A673 (cell line): Measurements from ENCODE around the gene LCLAT1. TPM values are rescaled to one million over a fixed set of nuclear protein-coding genes. Genes with fewer than 3 reads are reported as not detected.

Experiments
- BruUV-seq: library from RNA; stranded (reverse); fragments of 400-500 nt; replicated peaks from 2 replicates; lab custom pipeline; 2021; lab: Mats Ljungman, UMichigan
- CTCF ChIA-PET: fragments of 300-600 bp; sonication (Branson Sonifier 250); formaldehyde crosslinking; loops from one replicate; lab custom pipeline; 2022; ENCODE audit warnings: antibody characterized with exemption; lab: Charles Lee
- POLR2A ChIA-PET: fragments of 300-600 bp; sonication (Branson Sonifier 250); formaldehyde crosslinking; loops from one replicate; lab custom pipeline; 2022; ENCODE audit warnings: antibody characterized with exemption; ENCODE audit not compliant: low non-redundant PET; lab: Charles Lee
- DNase-seq: peaks from one replicate; pipeline ENCODE4 v3.0.0-alpha.2; 2015; ENCODE audit warnings: low spot score
- H3K27ac ChIP-seq: fragments of 200-600 bp; sonication (generic); 2 replicates; pipeline ENCODE4 v1.5.1; 2016; ENCODE audit warnings: mixed run types, low read depth, mild to moderate bottlenecking, mixed read lengths, antibody characterized with exemption, low read length; ENCODE audit not compliant: poor library complexity, severe bottlenecking
- H3K27me3 ChIP-seq: fragments of 200-600 bp; sonication (generic); replicated peaks from 2 replicates; pipeline ENCODE4 v1.6.1; 2017; ENCODE audit warnings: mixed run types, low read depth, mild to moderate bottlenecking, mixed read lengths, antibody characterized with exemption, low read length; ENCODE audit not compliant: insufficient read depth, poor library complexity
- H3K36me3 ChIP-seq: fragments of 200-600 bp; sonication (generic); 2 replicates; pipeline ENCODE4 v1.6.1; 2016; ENCODE audit warnings: mixed run types, mild to moderate bottlenecking, mixed read lengths, antibody characterized with exemption, low read length; ENCODE audit not compliant: insufficient read depth, poor library complexity, severe bottlenecking
- H3K4me1 ChIP-seq: fragments of 200-600 bp; sonication (generic); 2 replicates; pipeline ENCODE4 v1.6.1; 2017; ENCODE audit warnings: mixed run types, mild to moderate bottlenecking, mixed read lengths, antibody characterized with exemption, low read length; ENCODE audit not compliant: insufficient read depth, poor library complexity, severe bottlenecking
- H3K4me3 ChIP-seq: fragments of 200-600 bp; sonication (generic); 2 replicates; pipeline ENCODE4 v1.5.1; 2016; ENCODE audit warnings: low read depth, mixed run types, mild to moderate bottlenecking, mixed read lengths, low read length; ENCODE audit not compliant: poor library complexity, severe bottlenecking
- H3K9me3 ChIP-seq: fragments of 200-600 bp; sonication (generic); 2 replicates; pipeline ENCODE4 v1.6.1; 2016; ENCODE audit warnings: mixed run types, low read depth, mild to moderate bottlenecking, mixed read lengths, antibody characterized with exemption, low read length; ENCODE audit not compliant: poor library complexity, severe bottlenecking
- CTCF ChIP-seq: fragments of 300-800, 200-600 bp; sonication (generic); conservative IDR thresholded peaks from 2 replicates; pipeline ENCODE4 v1.5.1; 2017; ENCODE audit warnings: low read depth, mild to moderate bottlenecking, antibody characterized with exemption, low read length, moderate library complexity, mixed read lengths
- EZH2 ChIP-seq: fragments of 200-600 bp; sonication (generic); IDR thresholded peaks from 2 replicates; pipeline ENCODE4 v1.6.1; 2017; ENCODE audit warnings: borderline replicate concordance, low read depth, mild to moderate bottlenecking, mixed read lengths, antibody characterized with exemption, low read length; ENCODE audit not compliant: poor library complexity, severe bottlenecking
- intact Hi-C: fragments of 100-400 bp; cut with micrococcal nuclease; formaldehyde crosslinking; loops from one replicate; pipeline ENCODE4 v1.10.0; 2022; ENCODE audit not compliant: unreplicated experiment
- total RNA-seq: library from RNA; stranded (reverse); gene quantifications from 2 replicates; pipeline ENCODE4 v1.2.3, GENCODE V29; 2021

The LCLAT1 gene
- total RNA-seq, 1 experiment from 2014 or later, result 35.3 TPM

GRCh38 chr2:30446602-30447148 is 371 bp upstream of the LCLAT1 start:
- TF ChIP-seq EZH2, result no peak
- no peak for TF ChIP-seq CTCF
- intact Hi-C loops, result loop anchor here (10.0 kb wide), 1 partner anchor 212 kb away; the partner anchor contains the start of gene LBH
- H3K36me3 ChIP-seq, result no peaks in the 10 kb centered on the region
- ChIA-PET CTCF (no interaction called here), POLR2A (interaction anchor here (0.6 kb wide), 1 partner anchor 298 kb away, joined by 3 read pairs; no protein-coding TSS in a partner anchor)
- peaks cover 11% of the 10 kb centered on the region for H3K4me1 ChIP-seq
- no peak for DNase-seq
- BruUV-seq, result no TSS peak
- H3K27ac ChIP-seq, result peak overlapping the region; percentile 80
- H3K27me3 ChIP-seq, result no peaks in the 10 kb centered on the region
- no peaks in the 10 kb centered on the region for H3K9me3 ChIP-seq
- H3K4me3 ChIP-seq, result peak overlapping the region; percentile 59

DNA sequence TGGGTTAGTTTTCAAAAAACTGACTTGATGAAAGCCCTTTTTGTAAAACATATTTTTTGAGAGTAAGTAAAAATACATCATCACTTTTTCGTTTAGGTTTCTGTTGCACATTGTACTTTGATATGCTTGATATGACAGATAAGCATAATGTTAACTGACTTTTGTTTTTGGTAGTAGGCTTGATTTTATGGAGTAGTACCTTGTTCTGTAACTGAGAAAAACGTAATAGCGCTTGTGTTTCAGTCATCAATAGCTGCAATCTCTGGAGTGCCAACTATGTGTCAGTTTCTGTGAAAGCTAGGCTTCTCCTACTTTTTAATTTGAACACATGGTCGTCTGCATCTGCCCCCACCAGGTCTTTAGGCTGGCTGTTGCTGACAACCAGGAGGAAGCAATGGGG is 1.3 kb downstream of the LCLAT1 start:
- intact Hi-C loops, result loop anchor here (10.0 kb wide), 1 partner anchor 214 kb away; the partner anchor contains the start of gene LBH
- no peak overlapping the region for H3K27ac ChIP-seq
- TSS peak; percentile 29 for BruUV-seq

DNA sequence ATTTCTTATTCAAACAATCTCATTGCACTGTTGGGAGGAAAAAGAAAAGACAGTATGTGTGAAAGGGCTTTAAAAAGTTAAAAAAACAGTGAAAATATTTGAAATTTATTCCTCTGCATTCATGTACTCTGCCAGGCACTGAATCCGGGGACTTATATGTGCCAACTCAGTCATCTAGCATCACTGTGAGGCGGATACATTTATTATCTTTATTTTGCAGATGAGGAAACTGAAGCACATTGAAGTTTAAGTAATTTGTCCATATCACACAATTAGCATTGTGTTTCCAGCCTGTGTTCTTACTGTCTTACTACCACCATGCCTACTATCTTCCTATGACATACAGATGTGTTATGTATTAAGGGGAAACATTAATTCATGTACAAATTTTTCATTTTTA is 1.8 kb downstream of the LCLAT1 start:
- H3K9me3 ChIP-seq, result no peaks in the 10 kb centered on the region
- H3K27me3 ChIP-seq, result no peaks in the 10 kb centered on the region
- intact Hi-C loops, result loop anchor here (10.0 kb wide), 1 partner anchor 214 kb away; the partner anchor contains the start of gene LBH
- CTCF ChIA-PET, result no interaction called here
- H3K27ac ChIP-seq, result no peak overlapping the region
- POLR2A ChIA-PET, result no interaction called here
- DNase-seq, result no peak
- TF ChIP-seq EZH2 (no peak), CTCF (no peak)
- H3K4me1 ChIP-seq, result peaks cover 18% of the 10 kb centered on the region
- BruUV-seq, result no TSS peak
- H3K36me3 ChIP-seq, result no peaks in the 10 kb centered on the region
- H3K4me3 ChIP-seq, result no peak overlapping the region

More for the DNA sequence above, 1.3 kb downstream of the LCLAT1 start:
- TF ChIP-seq CTCF, result no peak
- no peak for TF ChIP-seq EZH2
- H3K4me1 ChIP-seq, result peaks cover 18% of the 10 kb centered on the region
- no peaks in the 10 kb centered on the region for H3K36me3 ChIP-seq
- H3K4me3 ChIP-seq, result peak overlapping the region; percentile 59
- no peak for DNase-seq
- ChIA-PET POLR2A (interaction anchor here (0.9 kb wide), 1 partner anchor 189 kb away, joined by 4 read pairs; no protein-coding TSS in a partner anchor), CTCF (no interaction called here)
- no peaks in the 10 kb centered on the region for H3K27me3 ChIP-seq
- H3K9me3 ChIP-seq, result no peaks in the 10 kb centered on the region
